A549 (cell line): Measurements from ENCODE around the gene C1orf35. TPM values are rescaled to one million over a fixed set of nuclear protein-coding genes. Genes with fewer than 3 reads are reported as not detected.

Source experiments
- ATAC-seq, 2 experiments: fragments of 200-7000 bp in 1 of 2; fragments of >200 bp in 1 of 2; cut with Nextera tagmentation in 1 of 2; cut with Tn5 transposase in 1 of 2; 3 replicates each; pipeline versions ENCODE4 v1.8.0 to v1.9.1; 2018 to 2020; ENCODE audit warnings: mild to moderate bottlenecking in 1 of 2, moderate library complexity in 1 of 2
- CTCF ChIA-PET: fragments of 300-600 bp; sonication (Branson Sonifier 250); formaldehyde crosslinking; extraction: SDS; loops from one replicate; lab custom pipeline; 2021; ENCODE audit warnings: antibody characterized with exemption, inconsistent platforms; lab: Yijun Ruan, JAX
- POLR2A ChIA-PET: fragments of 350-600 bp; formaldehyde crosslinking; extraction: SDS; loops from one replicate; lab custom pipeline; 2021; ENCODE audit warnings: antibody characterized with exemption, inconsistent platforms; lab: Yijun Ruan, JAX
- DNase-seq, 2 experiments: peaks; one replicate each; pipeline versions ENCODE4 v3.0.0 to v3.0.0-alpha.2; 2011 to 2016; ENCODE audit warnings: low read depth in 1 of 2, low spot score in 1 of 2
- FAIRE-seq: peaks from 2 replicates; lab custom pipeline; 2011; peaks lifted over from hg19 to GRCh38; lab: Jason Lieb, UNC
- H3K27ac ChIP-seq, 2 experiments: fragments of >200 bp; sonication (Bioruptor Twin); formaldehyde crosslinking; 3 replicates each; pipeline ENCODE4 v1.5.1; 2016 to 2017
- H3K4me1 ChIP-seq: fragments of >200 bp; sonication (Bioruptor Twin); formaldehyde crosslinking; 3 replicates; pipeline ENCODE4 v1.6.1; 2016
- H3K4me2 ChIP-seq: fragments of >200 bp; sonication (Bioruptor Twin); formaldehyde crosslinking; 3 replicates; pipeline ENCODE4 v1.6.1; 2016
- H3K4me3 ChIP-seq: fragments of >200 bp; sonication (Bioruptor Twin); formaldehyde crosslinking; 3 replicates; pipeline ENCODE4 v1.5.1; 2016
- H3K9me3 ChIP-seq: fragments of >200 bp; sonication (Bioruptor Twin); formaldehyde crosslinking; 3 replicates; pipeline ENCODE4 v1.6.1; 2016
- ATOH8 ChIP-seq: fragments of 250-450 bp; sonication (Bioruptor Pico); IDR thresholded peaks from 2 replicates; pipeline ENCODE4 v1.5.0; 2020; ENCODE audit warnings: low read depth, mild to moderate bottlenecking, moderate library complexity
- BHLHE40 ChIP-seq: IDR thresholded peaks from 2 replicates; pipeline ENCODE4 v1.6.1; 2012; ENCODE audit warnings: low read depth, low read length, inconsistent platforms
- CBX2 ChIP-seq: fragments of 200-600 bp; sonication (generic); IDR thresholded peaks from 2 replicates; pipeline ENCODE4 v1.6.1; 2016; ENCODE audit warnings: low read depth, mild to moderate bottlenecking, borderline replicate concordance
- CHD4 ChIP-seq: fragments of 200-600 bp; sonication (generic); IDR thresholded peaks from 2 replicates; pipeline ENCODE4 v1.6.1; 2016; ENCODE audit warnings: antibody characterized with exemption, mild to moderate bottlenecking, borderline replicate concordance
- EHF ChIP-seq: fragments of 250-450 bp; sonication (Bioruptor Pico); IDR thresholded peaks from 2 replicates; pipeline ENCODE4 v1.5.0; 2020; ENCODE audit warnings: mild to moderate bottlenecking
- EHMT2 ChIP-seq: fragments of 200-600 bp; sonication (generic); IDR thresholded peaks from 2 replicates; pipeline ENCODE4 v1.6.1; 2016; ENCODE audit warnings: antibody characterized with exemption, low read depth, mild to moderate bottlenecking, moderate library complexity
- FOSB ChIP-seq: fragments of 250-450 bp; sonication (Bioruptor Pico); IDR thresholded peaks from 2 replicates; pipeline ENCODE4 v1.5.0; 2020; ENCODE audit warnings: mild to moderate bottlenecking, moderate library complexity
- FOSL2 ChIP-seq, 2 experiments: fragments of 450-650 bp in 1 of 2; fragments of >200 bp in 1 of 2; sonication (Bioruptor Twin) in 1 of 2; formaldehyde crosslinking; IDR thresholded peaks; 2 replicates each; pipeline versions ENCODE4 v1.5.0 to v1.6.1; 2016 to 2020; ENCODE audit warnings: mild to moderate bottlenecking in 1 of 2, moderate library complexity in 1 of 2
- FOXS1 ChIP-seq: fragments of 250-450 bp; sonication (Bioruptor Pico); IDR thresholded peaks from 2 replicates; pipeline ENCODE4 v1.5.0; 2020; ENCODE audit warnings: mild to moderate bottlenecking, moderate library complexity
- HDAC2 ChIP-seq: fragments of 200-600 bp; sonication (generic); IDR thresholded peaks from 2 replicates; pipeline ENCODE4 v1.6.1; 2016
- HEYL ChIP-seq: fragments of 250-450 bp; sonication (Bioruptor Pico); IDR thresholded peaks from 2 replicates; pipeline ENCODE4 v1.8.0; 2021; ENCODE audit warnings: mild to moderate bottlenecking, moderate library complexity
- HOXB5 ChIP-seq: fragments of 250-450 bp; sonication (Bioruptor Pico); IDR thresholded peaks from 2 replicates; pipeline ENCODE4 v1.5.0; 2020; ENCODE audit warnings: mild to moderate bottlenecking, moderate library complexity
- JUNB ChIP-seq: fragments of >200 bp; sonication (Bioruptor Twin); formaldehyde crosslinking; IDR thresholded peaks from 2 replicates; pipeline ENCODE4 v1.6.1; 2016
- KDM1A ChIP-seq: fragments of 200-600 bp; sonication (generic); IDR thresholded peaks from 2 replicates; pipeline ENCODE4 v1.6.1; 2016; ENCODE audit warnings: low read depth, mild to moderate bottlenecking
- MAFK ChIP-seq: fragments of 450-650 bp; IDR thresholded peaks from 2 replicates; pipeline ENCODE4 v1.6.1; 2014; ENCODE audit not compliant: partially characterized antibody
- MAZ ChIP-seq: fragments of 150-350 bp; IDR thresholded peaks from 2 replicates; pipeline ENCODE4 v1.6.1; 2014; ENCODE audit warnings: antibody characterized with exemption, low read depth, low read length, borderline replicate concordance
- MYC ChIP-seq: IDR thresholded peaks from 2 replicates; pipeline ENCODE4 v1.6.1; 2012; ENCODE audit warnings: mild to moderate bottlenecking, inconsistent platforms, low read length, improper control_type of control experiment, borderline replicate concordance
- NPAS2 ChIP-seq: fragments of 250-450 bp; sonication (Bioruptor Pico); IDR thresholded peaks from 2 replicates; pipeline ENCODE4 v1.8.0; 2022; ENCODE audit warnings: mild to moderate bottlenecking, moderate library complexity, borderline replicate concordance
- PHF8 ChIP-seq: fragments of 200-600 bp; sonication (generic); IDR thresholded peaks from 2 replicates; pipeline ENCODE4 v1.6.1; 2016; ENCODE audit warnings: low read depth, mild to moderate bottlenecking, antibody characterized with exemption, moderate library complexity, borderline replicate concordance
- POLR2AphosphoS2 ChIP-seq: conservative IDR thresholded peaks from 2 replicates; pipeline ENCODE4 v1.6.1; 2012; ENCODE audit warnings: low read length, improper control_type of control experiment, inconsistent platforms
- RAD21 ChIP-seq, 2 experiments: fragments of >200 bp in 1 of 2; sonication (Bioruptor Twin) in 1 of 2; formaldehyde crosslinking in 1 of 2; IDR thresholded peaks in 1 of 2; conservative IDR thresholded peaks in 1 of 2; 2 replicates in 1 of 2; 3 replicates in 1 of 2; pipeline ENCODE4 v1.6.1; 2012 to 2018; ENCODE audit warnings: inconsistent platforms in 1 of 2
- RCOR1 ChIP-seq: fragments of 150-350 bp; IDR thresholded peaks from 2 replicates; pipeline ENCODE4 v1.6.1; 2014; ENCODE audit warnings: antibody characterized with exemption, low read length, low read depth
- RFX5 ChIP-seq: fragments of 450-650 bp; IDR thresholded peaks from 2 replicates; pipeline ENCODE4 v1.7.1; 2014; ENCODE audit warnings: antibody characterized with exemption, mild to moderate bottlenecking, moderate library complexity
- RNF2 ChIP-seq: fragments of 200-600 bp; sonication (generic); IDR thresholded peaks from 2 replicates; pipeline ENCODE4 v1.6.1; 2016; ENCODE audit warnings: low read depth, mild to moderate bottlenecking, antibody characterized with exemption, moderate library complexity, borderline replicate concordance
- SMC3 ChIP-seq: fragments of >200 bp; sonication (Bioruptor Twin); formaldehyde crosslinking; IDR thresholded peaks from 3 replicates; pipeline ENCODE4 v1.6.1; 2018; ENCODE audit warnings: inconsistent platforms
- SREBF2 ChIP-seq: fragments of 450-650 bp; IDR thresholded peaks from 2 replicates; pipeline ENCODE4 v1.6.1; 2014; ENCODE audit warnings: mild to moderate bottlenecking, moderate library complexity
- TFCP2L1 ChIP-seq: fragments of 250-450 bp; sonication (Bioruptor Pico); IDR thresholded peaks from 2 replicates; pipeline ENCODE4 v1.5.0; 2021; ENCODE audit warnings: mild to moderate bottlenecking
- ZNF302 ChIP-seq: fragments of 250-450 bp; sonication (Bioruptor Pico); IDR thresholded peaks from 2 replicates; pipeline ENCODE4 v1.9.0; 2021; ENCODE audit warnings: inconsistent platforms, mild to moderate bottlenecking, moderate library complexity
- ZSCAN20 ChIP-seq: fragments of 250-450 bp; sonication (Bioruptor Pico); IDR thresholded peaks from 2 replicates; pipeline ENCODE4 v1.8.0; 2022; ENCODE audit warnings: mild to moderate bottlenecking, moderate library complexity
- WGBS: methylation state at CpG from one replicate; pipeline ENCODE4 v1.1.6; 2017; ENCODE audit errors: missing lambda C conversion rate; 5-methylcytosine and 5-hydroxymethylcytosine counted together
- polyA plus RNA-seq, 4 experiments: library from polyadenylated mRNA; depleted of rRNA in 3 of 4; stranded (reverse); fragments of >200 nt; fragmentation: RNase III in 1 of 4; extraction: RNeasy Plus Mini Kit Qiagen cat#74134 plus additional on column Dnase treatment in 1 of 4; gene quantifications; 2 replicates in 3 of 4; 3 replicates in 1 of 4; pipeline ENCODE4 v1.2.3, GENCODE V29; 2011 to 2017

The C1orf35 gene
- polyA plus RNA-seq, 2 of the 4 experiments (the other 2 are of a cell fraction): 9.8 to 28.9 TPM

- WGBS: 91% methylated on average over 6 of the region's 8 CpGs
- FAIRE-seq (no peak), ATAC-seq (no peak), DNase-seq (no peak)
- Histone ChIP-seq H3K9me3 (no peaks in the 10 kb centered on the region), H3K27ac (no peak overlapping the region), H3K4me2 (no peak overlapping the region), H3K4me1 (peaks cover 19% of the 10 kb centered on the region), H3K4me3 (no peak overlapping the region)
- no peak for TF ChIP-seq PHF8
- TF ChIP-seq HEYL (CRISPR knock-in tag): no peak
- no peak for TF ChIP-seq SMC3
- TF ChIP-seq RFX5: no peak
- TF ChIP-seq EHMT2: no peak
- TF ChIP-seq KDM1A: no peak
- no peak for TF ChIP-seq TFCP2L1 (CRISPR knock-in tag)
- TF ChIP-seq MAZ: no peak
- TF ChIP-seq ZNF302 (CRISPR knock-in tag): no peak
- no peak for TF ChIP-seq EHF (CRISPR knock-in tag)
- TF ChIP-seq HDAC2: no peak
- TF ChIP-seq POLR2AphosphoS2: no peak
- no peak for TF ChIP-seq MAFK
- TF ChIP-seq MYC: no peak
- no peak for TF ChIP-seq SREBF2
- no peak for TF ChIP-seq CBX2
- no peak for TF ChIP-seq NPAS2 (CRISPR knock-in tag)
- ChIA-PET CTCF (interaction anchor here (1.0 kb wide), 1 partner anchor 12 kb away, joined by 3 read pairs; no protein-coding TSS in a partner anchor), POLR2A (interaction anchor here (3.0 kb wide), 1 partner anchor 21 kb away, joined by 12 read pairs; the partner anchor contains the start of gene IBA57)
Observed at GRCh38 chr1:228144993-228145343, 41.8 kb upstream of the C1orf35 start.

GRCh38 chr1:228144193-228144992 is 41.3 kb upstream of the C1orf35 start:
- TF ChIP-seq MYC (no peak), FOXS1 (CRISPR knock-in tag) (no peak), PHF8 (no peak), BHLHE40 (no peak), CHD4 (no peak), FOSB (CRISPR knock-in tag) (no peak), EHF (CRISPR knock-in tag) (no peak), NPAS2 (CRISPR knock-in tag) (no peak), ZSCAN20 (CRISPR knock-in tag) (no peak), RNF2 (no peak), HOXB5 (CRISPR knock-in tag) (no peak), FOSL2 (IDR thresholded peaks at IDR 0.05) (no peak), FOSL2 (CRISPR knock-in tag; IDR thresholded peaks at IDR 0.05) (no peak), RCOR1 (no peak), RAD21 (conservative IDR thresholded peaks at IDR 0.05 in 1 of 2, IDR thresholded peaks at IDR 0.05 in 1 of 2) (no peak), JUNB (no peak), ATOH8 (CRISPR knock-in tag) (no peak), HEYL (CRISPR knock-in tag) (no peak), POLR2AphosphoS2 (no peak)
- no peak overlapping the region for H3K27ac ChIP-seq
- no peaks in the 10 kb centered on the region for H3K9me3 ChIP-seq
- FAIRE-seq (no peak), DNase-seq (no peak), ATAC-seq (no peak)
- POLR2A ChIA-PET: interaction anchor here (3.0 kb wide), 1 partner anchor 21 kb away, joined by 12 read pairs; the partner anchor contains the start of gene IBA57
- H3K4me1 ChIP-seq: peaks cover 19% of the 10 kb centered on the region
- no peak overlapping the region for H3K4me2 ChIP-seq
- CTCF ChIA-PET: interaction anchor here (1.0 kb wide), 1 partner anchor 12 kb away, joined by 3 read pairs; no protein-coding TSS in a partner anchor
- no peak overlapping the region for H3K4me3 ChIP-seq
- WGBS: 83% methylated on average over 14 of the region's 16 CpGs
